Suprapubic skin (tissue), 4 donors: ENCODE results near the gene BCL7C. TPM values are rescaled to one million over a fixed set of nuclear protein-coding genes. Genes with fewer than 3 reads are reported as not detected.
"Not testable (repeated sequence)": the region's sequence is repeated elsewhere in the genome, so short reads cannot be mapped to it uniquely, and the experiment has no call there.

Source experiments
- DNase-seq, 2 donors: peaks; one replicate each; pipeline ENCODE4 v3.0.0-alpha.2; 2019; ENCODE audit warnings: low spot score in 2 of 2
- H3K27ac ChIP-seq: fragments of 200-600 bp; sonication (generic); one replicate; pipeline ENCODE4 v1.5.1; 2019
- H3K27me3 ChIP-seq: fragments of 200-600 bp; sonication (generic); one replicate; pipeline ENCODE4 v1.5.1; 2019
- H3K36me3 ChIP-seq: fragments of 200-600 bp; sonication (generic); one replicate; pipeline ENCODE4 v1.5.1; 2019
- H3K4me1 ChIP-seq: fragments of 200-600 bp; sonication (generic); one replicate; pipeline ENCODE4 v1.5.1; 2019
- H3K4me3 ChIP-seq: fragments of 200-600 bp; sonication (generic); one replicate; pipeline ENCODE4 v1.5.1; 2019; ENCODE audit warnings: mild to moderate bottlenecking
- H3K9me3 ChIP-seq: fragments of 200-600 bp; sonication (generic); one replicate; pipeline ENCODE4 v1.5.1; 2019
- CTCF ChIP-seq, 2 donors: fragments of 200-600 bp in 1 of 2; fragments of 450-650 bp in 1 of 2; sonication (generic) in 1 of 2; IDR thresholded peaks; one replicate each; pipeline ENCODE4 v1.5.1; 2016 to 2019; ENCODE audit warnings: antibody characterized with exemption in 2 of 2, mild to moderate bottlenecking in 1 of 2, moderate library complexity in 1 of 2
- EP300 ChIP-seq: sonication (generic); formaldehyde crosslinking; IDR thresholded peaks from one replicate; pipeline ENCODE4 v1.6.1; 2017; ENCODE audit warnings: antibody characterized with exemption
- POLR2A ChIP-seq, 2 donors: fragments of 450-650 bp; IDR thresholded peaks; one replicate each; pipeline ENCODE4 v1.6.1; 2017; ENCODE audit warnings: antibody characterized with exemption in 2 of 2, mild to moderate bottlenecking in 2 of 2, moderate library complexity in 2 of 2
- POLR2AphosphoS5 ChIP-seq, 3 donors: sonication (generic); formaldehyde crosslinking; IDR thresholded peaks; one replicate each; pipeline ENCODE4 v1.6.1; 2017; ENCODE audit warnings: antibody characterized with exemption in 3 of 3
- WGBS: methylation state at CpG from one replicate; pipeline ENCODE4 v1.1.5; 2018; 5-methylcytosine and 5-hydroxymethylcytosine counted together
- total RNA-seq, 4 donors: library from RNA; depleted of rRNA; stranded (reverse); fragments of >200 nt; gene quantifications; one replicate each; pipeline ENCODE4 v1.1.0, GENCODE V29; 2016

BCL7C gene
- total RNA-seq, 4 donors from 2014 or later, result 32.3 to 47.2 (median 43.9) TPM

DNA sequence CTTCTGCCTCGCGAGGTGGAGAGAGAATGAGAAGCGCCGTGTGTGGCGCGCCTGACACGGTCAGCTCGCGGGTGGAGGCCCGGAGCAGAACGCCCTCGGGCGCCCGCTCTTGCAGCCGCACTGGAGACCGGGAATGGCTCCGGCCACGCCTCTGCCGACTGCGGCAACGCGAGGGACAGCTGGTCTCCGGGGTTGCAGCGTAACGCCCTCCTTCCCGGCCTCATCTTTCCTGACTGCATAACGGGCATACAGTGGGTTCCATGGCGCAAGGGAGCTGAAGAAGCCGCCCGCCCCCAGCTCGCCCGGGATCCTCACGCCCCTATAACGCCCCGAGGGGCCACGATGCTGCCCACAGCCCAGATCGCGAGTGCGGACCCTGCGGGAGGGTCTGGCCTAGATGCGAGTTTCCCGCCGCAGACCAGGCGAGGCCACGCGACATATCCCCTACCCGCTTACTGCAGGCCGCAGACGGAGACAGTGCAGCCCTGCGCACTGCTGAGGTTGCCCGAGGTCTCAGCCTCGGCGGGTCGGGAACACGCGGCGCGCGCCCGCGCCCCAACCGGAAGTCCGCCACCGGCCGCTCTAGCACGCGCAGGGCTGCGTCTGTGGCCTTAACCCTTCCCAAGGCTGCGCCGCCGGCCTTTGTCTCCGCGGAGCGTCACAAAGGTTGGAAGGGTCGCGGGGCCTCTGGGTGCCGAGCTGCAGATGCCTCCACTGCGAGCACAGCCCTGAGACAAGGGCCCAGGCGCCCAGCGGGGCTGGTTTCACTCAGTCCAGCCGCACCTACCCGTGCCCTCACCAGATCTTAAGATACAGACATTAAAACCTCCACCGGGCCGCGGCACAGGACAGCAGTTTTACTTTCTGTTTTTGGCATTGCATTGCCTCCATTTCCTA lies 18.8 kb downstream of the BCL7C start:
- no peaks in the 10 kb centered on the region for H3K9me3 ChIP-seq
- H3K27ac ChIP-seq, result peak overlapping the region; percentile 92
- under 1% methylated on average over 38 of the region's 85 CpGs for WGBS

GRCh38 chr16:30874244-30874820 lies 19.5 kb downstream of the BCL7C start:
- Histone ChIP-seq H3K27me3 (no peaks in the 10 kb centered on the region), H3K27ac (peak overlapping the region; percentile 92), H3K36me3 (peaks cover 5% of the 10 kb centered on the region), H3K4me1 (peaks cover 24% of the 10 kb centered on the region), H3K9me3 (no peaks in the 10 kb centered on the region), H3K4me3 (peak overlapping the region; percentile 70)
- no peak for DNase-seq
- TF ChIP-seq POLR2AphosphoS5 (IDR thresholded peaks at IDR 0.05), result no peak
- TF ChIP-seq POLR2A (IDR thresholded peaks at IDR 0.05), result no peak
- WGBS, result 26% methylated on average over 23 of the region's 23 CpGs

More for the DNA sequence above, 18.8 kb downstream of the BCL7C start:
- H3K4me1 ChIP-seq, result peaks cover 24% of the 10 kb centered on the region
- no peaks in the 10 kb centered on the region for H3K27me3 ChIP-seq
- peak; percentile 77 to 91 (median 90) for TF ChIP-seq POLR2AphosphoS5 (IDR thresholded peaks at IDR 0.05)
- TF ChIP-seq POLR2A (IDR thresholded peaks at IDR 0.05), result no peak
- TF ChIP-seq EP300, result no peak
- TF ChIP-seq CTCF (IDR thresholded peaks at IDR 0.05), result no peak
- peak overlapping the region; percentile 70 for H3K4me3 ChIP-seq
- H3K36me3 ChIP-seq, result peaks cover 9% of the 10 kb centered on the region
- DNase-seq, result peak; percentile 88 to 92

- H3K27ac ChIP-seq, result no peak overlapping the region
- 86% methylated on average over 6 of the region's 6 CpGs for WGBS
- TF ChIP-seq CTCF (IDR thresholded peaks at IDR 0.05), result no peak
- H3K4me1 ChIP-seq, result peaks cover 11% of the 10 kb centered on the region
- H3K4me3 ChIP-seq, result no peak overlapping the region
- no peaks in the 10 kb centered on the region for H3K27me3 ChIP-seq
- H3K9me3 ChIP-seq, result no peaks in the 10 kb centered on the region
- no peaks in the 10 kb centered on the region for H3K36me3 ChIP-seq
- no peak for DNase-seq
These were observed 23.0 kb downstream of the BCL7C start for GRCh38 chr16:30870904-30871303.

DNA sequence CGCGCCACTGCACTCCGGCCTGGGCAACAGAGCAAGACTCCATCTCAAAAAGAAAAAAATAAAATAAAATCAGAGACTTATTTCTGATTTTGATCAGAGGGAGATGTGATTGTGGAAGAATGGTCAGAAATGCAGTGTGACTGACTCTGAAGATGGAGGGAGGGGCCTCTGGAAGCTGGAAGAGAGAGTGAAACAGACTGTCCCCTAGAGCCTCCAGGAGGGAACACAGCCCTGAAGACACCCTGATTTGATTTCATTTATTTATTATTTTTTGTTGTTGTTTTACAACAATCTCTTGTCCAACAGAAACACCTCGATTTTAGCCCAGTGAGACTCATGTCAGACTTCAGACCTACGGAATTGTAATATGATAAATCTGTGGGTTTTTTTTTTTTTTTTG lies 26.1 kb downstream of the BCL7C start:
- H3K27me3 ChIP-seq, result no peaks in the 10 kb centered on the region
- no peak for DNase-seq
- H3K4me1 ChIP-seq, result no peaks in the 10 kb centered on the region
- TF ChIP-seq POLR2AphosphoS5 (IDR thresholded peaks at IDR 0.05) (no peak), POLR2A (IDR thresholded peaks at IDR 0.05) (no peak), EP300 (no peak), CTCF (IDR thresholded peaks at IDR 0.05) (no peak)
- no peaks in the 10 kb centered on the region for H3K36me3 ChIP-seq
- no peak overlapping the region for H3K4me3 ChIP-seq
- 90% methylated on average over 5 of the region's 5 CpGs for WGBS
- no peak overlapping the region for H3K27ac ChIP-seq
- no peaks in the 10 kb centered on the region for H3K9me3 ChIP-seq

GRCh38 chr16:30866031-30866430 lies 27.8 kb downstream of the BCL7C start:
- TF ChIP-seq EP300, result no peak
- Histone ChIP-seq H3K36me3 (no peaks in the 10 kb centered on the region), H3K27me3 (no peaks in the 10 kb centered on the region), H3K27ac (no peak overlapping the region), H3K4me1 (no peaks in the 10 kb centered on the region), H3K9me3 (no peaks in the 10 kb centered on the region), H3K4me3 (no peak overlapping the region)
- DNase-seq, result no peak
- 75% methylated on average over 6 of the region's 6 CpGs for WGBS

GRCh38 chr16:30863178-30863577 lies 30.7 kb downstream of the BCL7C start:
- H3K27me3 ChIP-seq, H3K27ac ChIP-seq, H3K9me3 ChIP-seq, H3K4me1 ChIP-seq, H3K4me3 ChIP-seq, DNase-seq, H3K36me3 ChIP-seq: not testable (repeated sequence)
- WGBS, result 97% methylated on average over 3 of the region's 3 CpGs

- H3K9me3 ChIP-seq, H3K36me3 ChIP-seq, H3K4me3 ChIP-seq, H3K27me3 ChIP-seq, H3K4me1 ChIP-seq, DNase-seq, H3K27ac ChIP-seq: not testable (repeated sequence)
- WGBS, result 86% methylated on average over 7 of the region's 7 CpGs
These were observed 33.1 kb downstream of the BCL7C start for GRCh38 chr16:30860729-30861128.
